SIG-M5 treated with dmso at 0.1 percent for 504 hours (cell line): ENCODE data around the gene OR10G7.
A peak's percentile ranks its signal among the peaks of the same experiment; 100 is the strongest.

ENCODE experiments used
- DNase-seq: peaks from one replicate; lab custom pipeline; 2025; ENCODE audit not compliant: unreplicated experiment; lab: John Stamatoyannopoulos, UW

The OR10G7 gene, protein sequence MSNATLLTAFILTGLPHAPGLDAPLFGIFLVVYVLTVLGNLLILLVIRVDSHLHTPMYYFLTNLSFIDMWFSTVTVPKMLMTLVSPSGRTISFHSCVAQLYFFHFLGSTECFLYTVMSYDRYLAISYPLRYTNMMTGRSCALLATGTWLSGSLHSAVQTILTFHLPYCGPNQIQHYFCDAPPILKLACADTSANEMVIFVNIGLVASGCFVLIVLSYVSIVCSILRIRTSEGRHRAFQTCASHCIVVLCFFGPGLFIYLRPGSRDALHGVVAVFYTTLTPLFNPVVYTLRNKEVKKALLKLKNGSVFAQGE

DNA sequence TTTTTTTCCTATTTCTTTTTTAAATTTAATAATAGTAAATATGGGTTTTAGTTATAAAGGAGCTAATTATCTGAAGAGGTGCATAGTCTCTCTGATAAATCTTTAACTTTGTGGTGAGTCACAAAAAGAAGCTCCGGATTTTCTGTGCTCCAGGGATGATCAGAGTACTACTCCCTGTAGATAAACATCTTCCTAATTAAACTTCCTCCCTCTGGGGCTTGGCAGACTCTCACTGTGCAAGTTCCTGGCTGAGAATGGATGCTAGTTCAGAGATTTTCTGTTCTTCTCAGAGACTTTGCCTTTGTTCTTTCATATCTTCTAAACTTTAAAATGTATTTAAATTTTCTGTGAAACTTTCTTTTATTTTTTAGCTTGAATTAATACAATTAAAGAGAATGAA lies at the start of gene OR10G7:
Gene OR10G7 (minus strand): TSS at position 72 of the 400 bp plus-strand sequence. CDS start 2,324 bp downstream, outside the sequence.
- no peak for DNase-seq

DNA sequence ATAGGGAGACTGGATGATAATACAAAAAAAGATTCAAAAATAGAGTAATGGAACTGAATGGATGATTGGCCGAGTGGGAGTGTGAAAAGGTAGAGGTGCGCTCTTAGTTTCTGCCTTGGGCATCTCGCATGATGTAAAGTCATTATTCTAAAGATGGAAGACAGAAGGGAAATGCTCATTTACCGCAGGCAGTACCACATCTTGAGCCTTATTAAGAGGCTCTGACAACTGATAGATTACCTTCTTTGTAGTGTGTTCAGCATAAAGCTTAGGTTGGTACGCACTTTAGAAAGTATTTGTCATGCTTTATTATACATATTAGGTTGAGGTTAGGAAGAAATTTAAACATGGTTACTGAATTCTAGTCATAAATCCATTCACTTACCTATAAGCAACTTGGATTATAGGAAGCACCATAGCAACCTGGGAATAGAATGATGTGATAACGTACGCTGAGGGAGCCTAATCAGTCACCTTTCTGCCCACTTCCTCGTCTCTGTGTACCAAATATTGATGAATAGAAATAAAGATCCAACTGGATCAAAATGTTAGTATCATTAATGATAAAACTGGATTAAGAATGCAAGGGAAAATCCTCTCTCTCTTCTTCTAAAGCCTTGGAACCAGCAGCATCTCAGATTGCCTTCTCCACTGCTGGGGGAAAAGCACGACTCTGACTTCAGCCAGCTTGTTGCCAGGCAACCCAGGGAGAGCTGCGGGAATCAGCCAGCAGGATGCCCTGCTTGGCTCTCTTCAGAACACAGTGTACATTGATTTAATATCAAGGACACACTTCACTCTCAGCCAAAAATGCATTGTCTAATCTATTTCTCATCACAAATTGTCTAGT lies 45.1 kb upstream of the OR10G7 start:
- DNase-seq: no peak

DNA sequence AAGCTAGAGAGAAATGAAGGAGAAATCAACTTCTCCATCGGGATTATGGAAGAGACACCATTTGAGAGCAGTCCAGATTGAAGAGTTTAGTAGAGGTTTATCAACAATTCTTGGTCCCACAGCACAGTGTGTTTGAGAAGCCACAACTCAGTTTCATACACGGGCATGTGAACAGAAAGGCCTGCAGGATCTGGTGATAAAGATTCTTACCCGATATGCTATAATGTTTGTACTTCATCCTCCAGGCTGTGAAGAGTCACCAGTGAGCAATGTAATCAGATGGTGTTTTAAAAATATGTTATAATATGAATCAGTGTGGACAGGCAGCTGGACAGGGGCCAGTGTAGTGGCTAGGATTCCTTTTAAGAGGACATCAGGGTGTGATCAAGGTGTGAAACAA lies 44.5 kb upstream of the OR10G7 start:
- no peak for DNase-seq

DNA sequence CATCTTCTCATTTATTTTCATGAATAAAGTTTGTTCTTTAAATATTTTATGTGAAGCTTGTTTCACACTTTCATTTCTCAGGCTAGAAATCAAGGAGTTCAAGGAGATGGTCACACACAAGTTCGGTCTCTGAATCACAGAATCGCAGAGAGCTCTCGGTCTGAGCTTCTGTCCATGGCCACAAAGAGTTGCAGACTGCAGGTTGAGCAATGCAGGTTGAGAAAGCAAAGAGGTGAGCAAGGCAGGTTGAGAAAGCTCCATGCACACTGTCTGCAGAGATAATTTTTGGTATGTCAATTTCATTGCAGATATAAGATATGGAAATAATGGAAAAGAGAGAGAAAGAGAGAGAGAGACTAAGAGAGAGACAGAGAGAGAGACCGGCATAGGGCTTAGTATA lies 41.2 kb upstream of the OR10G7 start:
- no peak for DNase-seq

DNA sequence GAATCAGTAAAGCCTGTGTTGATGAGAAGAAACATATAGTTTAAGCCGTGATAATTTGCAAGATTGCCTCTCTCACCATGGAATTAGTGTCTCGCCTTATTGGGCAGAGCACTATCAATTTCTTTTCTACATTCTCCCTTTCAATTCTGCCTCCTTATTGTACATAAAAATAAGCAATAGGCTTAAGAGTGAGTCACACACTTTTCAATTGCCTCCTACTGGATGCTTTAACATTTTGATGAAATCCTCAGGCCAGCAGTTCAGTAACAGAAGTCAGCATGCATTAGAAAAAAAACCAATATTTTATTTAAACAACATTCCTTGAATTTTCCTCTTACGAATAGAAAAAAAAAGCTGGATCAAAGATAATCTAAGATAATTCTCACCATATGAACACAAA lies 40.4 kb upstream of the OR10G7 start:
- DNase-seq: no peak

DNA sequence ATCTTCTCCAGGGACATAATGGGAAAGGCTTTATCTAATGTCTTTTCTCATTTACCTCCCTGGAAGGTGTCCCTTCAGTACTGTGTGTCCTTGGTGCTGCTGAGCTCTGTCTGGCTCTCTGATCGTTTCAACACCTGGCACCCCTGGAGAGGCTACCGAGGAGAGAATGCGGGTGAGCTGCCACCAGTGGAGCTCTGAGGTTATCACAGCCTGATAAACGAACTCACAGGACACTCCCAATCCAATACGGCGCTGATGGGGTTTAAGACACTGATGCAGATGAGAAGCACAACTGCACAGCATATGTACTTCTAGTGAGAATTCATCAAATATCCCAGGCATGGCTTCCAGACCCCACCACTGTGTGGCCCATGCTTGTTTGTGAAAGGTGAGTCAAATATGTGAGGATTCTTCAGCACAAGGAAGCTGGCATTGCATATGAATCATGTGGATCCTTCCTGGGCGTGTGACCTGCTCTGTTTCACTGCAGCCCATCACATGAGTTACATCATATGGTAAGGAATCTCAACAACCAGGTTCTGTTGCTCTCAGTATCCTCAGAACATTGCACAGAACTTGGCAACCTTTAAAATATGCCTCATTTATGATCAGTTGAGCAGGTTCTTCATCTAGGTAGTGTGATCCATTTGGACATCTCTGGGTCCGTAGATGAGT lies 39.3 kb upstream of the OR10G7 start:
- DNase-seq: no peak

DNA sequence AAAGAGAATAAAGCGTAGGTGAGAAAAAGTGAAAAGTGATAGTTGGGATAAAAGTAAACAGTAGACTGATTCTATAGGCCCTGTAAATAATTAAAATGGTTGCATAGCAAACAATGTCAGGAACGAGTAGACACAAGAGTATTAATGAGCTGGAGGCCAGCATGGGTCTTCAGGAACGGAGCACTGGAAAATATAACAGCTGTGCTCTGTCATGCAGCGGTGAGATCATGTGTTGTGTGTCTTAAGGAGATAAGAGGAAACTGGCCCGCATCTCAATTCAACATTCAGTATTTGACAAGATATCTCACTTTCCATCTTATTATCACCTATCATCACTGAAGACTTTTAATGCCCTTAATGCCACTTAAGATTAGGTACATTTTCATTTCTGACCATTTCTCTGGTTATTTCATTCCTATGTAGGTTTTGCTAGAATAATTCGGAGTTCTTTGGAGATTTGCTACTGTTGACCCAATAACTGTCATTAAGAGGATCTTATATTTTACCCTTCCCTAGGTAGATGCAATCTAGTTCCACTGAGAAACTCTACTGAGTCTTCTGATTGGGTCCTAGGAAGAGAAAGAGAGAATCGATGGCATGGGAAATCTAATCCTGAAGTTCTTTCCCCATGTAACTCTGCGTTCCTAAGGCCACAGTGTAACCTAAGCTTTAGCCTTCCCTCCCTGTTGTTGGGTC lies 38.7 kb upstream of the OR10G7 start:
- DNase-seq: no peak

DNA sequence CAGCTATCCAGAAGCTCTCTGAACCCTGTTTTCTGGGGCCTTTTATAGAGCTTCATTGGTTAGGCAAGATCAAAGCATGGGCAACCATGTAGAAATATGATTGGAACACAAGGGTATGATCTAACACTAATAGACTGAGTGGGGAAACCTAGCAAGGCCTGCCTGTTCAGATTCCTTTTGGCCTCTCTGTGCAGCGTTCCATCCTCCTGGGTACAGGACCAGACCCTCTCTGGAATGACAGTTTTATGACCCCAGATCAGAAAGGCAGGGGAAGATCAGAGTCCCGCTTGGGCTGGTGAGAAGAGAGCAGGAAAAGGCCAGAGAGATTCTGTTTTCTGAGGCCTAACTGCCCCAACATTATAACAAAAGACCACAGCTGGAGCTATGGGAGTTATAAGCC lies 37.5 kb upstream of the OR10G7 start:
- no peak for DNase-seq

DNA sequence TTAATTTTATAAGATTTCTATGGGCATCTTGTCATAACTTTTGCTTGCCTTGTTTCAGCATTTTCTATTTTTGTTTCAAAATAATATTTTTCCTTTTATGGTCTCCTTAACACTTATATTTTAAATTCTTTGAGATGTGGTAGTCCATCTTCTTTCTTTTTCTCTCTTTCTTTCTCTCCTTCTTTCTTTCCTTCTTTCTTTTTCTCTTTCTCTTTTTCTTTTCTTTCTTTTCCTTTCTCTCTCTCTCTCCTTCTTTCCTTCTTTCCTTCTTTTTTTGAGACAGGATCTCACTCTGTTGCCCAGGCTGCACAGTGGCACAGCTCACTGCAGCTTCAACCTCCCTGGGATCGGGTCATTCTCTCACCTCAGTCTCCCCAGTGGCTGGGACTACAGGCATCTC lies 36.1 kb upstream of the OR10G7 start:
- DNase-seq: no peak

DNA sequence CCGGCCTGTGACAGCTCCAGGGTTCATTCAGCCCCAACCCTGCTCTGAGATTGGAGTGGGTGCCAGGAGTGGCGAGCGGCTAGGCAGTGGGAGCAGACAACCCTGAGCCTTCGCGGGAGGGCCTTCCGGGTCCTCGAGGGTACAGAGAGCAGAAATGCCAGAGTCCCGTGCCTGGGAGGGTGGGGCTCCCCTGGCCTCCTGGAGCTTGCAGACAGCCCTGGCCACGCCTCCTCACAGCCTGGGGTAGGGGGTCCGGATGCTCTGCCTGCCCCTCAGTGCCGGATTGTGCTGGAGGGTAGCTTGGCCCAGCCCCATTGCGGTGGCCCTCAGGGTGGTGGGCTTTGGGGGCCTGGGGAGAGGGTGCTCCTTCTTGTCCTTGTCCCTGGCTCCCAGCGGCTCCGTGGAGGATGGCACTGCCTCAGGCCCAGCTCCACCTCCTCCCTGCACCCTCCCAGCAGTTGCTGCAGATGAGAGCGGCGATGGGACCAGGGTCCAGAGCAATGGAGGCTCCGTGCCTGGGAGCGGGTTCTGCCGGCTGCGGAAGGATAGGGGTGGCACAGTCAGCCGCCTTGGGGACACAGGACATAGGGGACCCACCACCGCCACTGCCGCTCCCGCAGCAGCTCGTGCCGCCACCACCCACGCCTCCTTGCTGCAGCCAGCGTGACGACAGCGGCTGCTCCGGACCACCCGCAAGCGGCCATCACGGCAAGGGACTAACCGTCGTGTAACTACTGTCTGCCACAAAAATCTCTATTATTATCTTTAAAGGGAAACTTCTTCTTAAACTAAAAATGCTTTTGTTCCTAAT lies 34.9 kb upstream of the OR10G7 start:
- no peak for DNase-seq

DNA sequence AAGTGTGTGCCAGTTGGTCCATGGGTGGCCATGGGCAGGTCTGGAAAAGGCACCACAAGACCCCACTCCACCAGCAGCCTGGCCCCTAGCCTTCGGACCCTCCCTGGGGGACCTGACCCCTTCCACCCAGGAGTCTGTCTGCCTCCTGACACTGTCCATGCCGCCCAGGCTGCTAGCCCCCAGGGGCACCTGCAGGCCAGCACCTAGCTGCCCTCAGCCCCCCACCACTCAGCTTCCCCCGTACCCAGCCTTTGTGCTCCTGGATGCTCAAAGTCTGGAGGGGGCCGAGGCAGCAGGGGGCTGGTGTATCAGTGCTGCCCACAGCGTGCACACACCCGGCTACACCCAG lies 34.3 kb upstream of the OR10G7 start:
- DNase-seq: no peak

DNA sequence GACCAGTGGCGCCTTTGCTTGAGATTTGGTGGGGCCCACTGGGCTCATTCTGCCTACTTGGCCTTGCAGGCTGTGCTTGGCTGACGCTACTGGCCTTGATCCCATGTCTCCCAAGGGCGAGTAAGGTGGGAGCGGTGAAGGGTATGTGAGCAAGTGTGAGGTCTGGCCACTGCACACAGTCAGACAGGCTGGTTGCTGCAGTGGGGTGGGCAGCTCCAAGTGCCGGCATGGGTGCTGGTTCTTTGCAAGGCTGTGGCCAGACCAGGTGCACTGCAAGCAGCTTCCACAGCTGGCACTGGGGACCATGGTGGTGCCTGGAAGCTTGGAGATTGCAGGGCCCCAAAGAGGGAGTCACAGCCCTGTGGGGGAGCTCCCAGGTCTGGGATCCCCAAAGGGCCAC lies 33.4 kb upstream of the OR10G7 start:
- DNase-seq: no peak

DNA sequence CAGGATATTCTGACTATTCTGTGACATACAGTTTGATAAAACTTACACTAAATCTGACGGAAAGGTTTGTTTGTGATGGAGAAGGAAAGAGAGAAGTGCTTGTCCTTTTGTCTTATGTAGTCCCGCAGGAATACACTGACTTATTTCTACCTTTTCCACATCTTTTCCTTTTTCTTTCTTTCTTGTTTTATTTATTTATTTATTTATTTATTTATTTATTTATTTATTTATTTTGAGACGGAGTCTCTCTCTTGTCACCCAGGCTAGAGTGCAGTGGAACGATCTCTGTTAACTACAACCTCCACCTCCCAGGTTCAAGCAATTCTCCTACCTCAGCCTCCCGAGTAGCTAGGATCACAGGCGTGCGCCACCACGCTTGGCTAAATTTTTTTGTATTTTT lies 31.0 kb upstream of the OR10G7 start:
- no peak for DNase-seq

DNA sequence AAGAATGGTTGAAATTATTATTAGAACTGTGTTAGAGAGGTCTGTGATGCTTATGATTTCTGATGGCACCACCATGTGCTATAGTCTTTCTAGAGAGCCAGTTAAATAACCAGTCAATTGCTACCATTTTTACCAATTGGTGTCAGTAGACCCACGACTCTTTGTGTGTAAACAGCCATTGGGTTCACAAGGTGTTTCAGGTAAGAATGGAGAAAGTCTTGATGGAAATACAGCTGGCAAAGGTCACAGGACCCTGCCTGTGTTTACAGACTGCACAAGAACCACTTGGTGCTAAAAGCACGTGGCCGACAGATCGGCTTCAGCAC lies 30.5 kb upstream of the OR10G7 start:
- no peak for DNase-seq

DNA sequence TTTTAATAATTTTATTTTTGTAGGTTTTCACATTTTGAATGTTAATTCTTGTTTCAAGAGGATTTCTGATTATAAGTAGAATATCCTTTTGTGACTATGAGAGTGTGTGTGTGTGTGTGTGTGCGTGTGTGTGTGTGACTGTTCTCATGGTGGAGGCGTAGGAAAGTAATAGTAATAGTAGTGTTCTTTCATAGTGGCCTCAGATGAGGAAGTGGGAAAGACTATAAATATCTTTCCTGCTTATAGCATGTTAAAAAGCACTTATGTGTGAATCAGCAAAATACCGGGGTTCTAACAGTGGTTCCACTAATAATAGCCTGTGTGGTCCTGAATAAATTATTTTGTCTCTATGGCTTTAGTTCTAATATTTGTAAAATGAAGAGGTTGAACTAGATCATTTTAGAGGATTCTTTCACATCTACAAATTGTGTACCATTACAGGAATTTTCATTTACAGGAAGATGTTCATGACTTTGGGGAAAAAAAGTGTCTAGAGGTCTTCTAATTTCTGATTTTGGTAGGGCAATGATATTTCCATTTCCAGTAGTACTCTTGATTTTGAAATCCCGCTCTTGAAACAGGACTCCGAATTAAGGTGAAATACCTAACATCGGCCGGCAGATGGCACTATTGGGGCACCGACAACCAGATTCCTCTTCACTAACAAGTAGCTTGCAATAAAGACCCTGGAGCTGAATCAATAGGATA lies 29.9 kb upstream of the OR10G7 start:
- DNase-seq: peak; percentile 80

DNA sequence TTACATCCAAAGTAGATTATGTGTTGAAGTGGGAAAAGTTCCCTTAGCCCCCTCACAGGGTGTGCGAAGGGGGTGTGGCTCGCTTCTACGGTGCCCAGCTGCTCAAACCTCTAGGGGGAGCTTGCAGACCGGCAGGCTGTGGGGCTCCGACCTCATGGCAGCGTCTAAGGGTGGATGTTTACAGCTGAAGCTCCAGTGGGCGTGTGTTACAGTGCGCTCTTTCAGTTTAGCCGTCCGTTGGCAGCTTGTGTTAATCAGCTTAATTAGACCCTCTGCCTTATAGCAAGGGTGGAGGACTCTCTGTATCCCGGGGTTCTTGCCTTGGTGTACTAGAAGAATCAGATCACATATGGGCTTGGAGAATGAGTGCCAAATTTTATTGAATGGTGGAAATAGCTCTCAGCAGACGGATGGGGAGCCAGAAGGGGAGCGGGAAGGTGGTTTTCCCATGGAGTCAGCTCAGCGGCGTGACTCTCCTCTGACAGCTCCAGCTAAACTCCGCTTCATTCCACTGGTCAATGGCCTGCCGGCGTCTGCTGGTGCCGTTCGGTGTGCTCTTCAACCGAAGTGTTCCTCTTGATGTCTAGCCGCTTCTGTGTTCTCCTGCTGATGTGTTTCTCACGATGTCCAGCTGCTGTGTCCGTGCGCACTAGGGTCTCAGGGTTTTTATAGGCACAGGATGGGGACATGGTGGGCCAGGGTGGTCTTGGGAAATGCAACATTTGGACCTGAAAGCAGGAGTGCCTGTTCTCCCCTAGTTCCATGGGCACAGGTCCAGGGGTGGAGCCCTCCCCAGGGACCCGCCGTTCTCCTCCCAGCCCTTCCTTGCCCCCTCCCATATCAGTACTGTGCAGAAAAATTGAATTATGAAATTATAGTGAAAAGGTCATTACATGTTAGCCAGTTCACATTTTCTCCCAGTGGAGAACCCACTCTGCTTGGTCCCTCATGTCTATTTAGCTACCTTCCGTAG lies 28.6 kb upstream of the OR10G7 start:
- peak; percentile 75 for DNase-seq

DNA sequence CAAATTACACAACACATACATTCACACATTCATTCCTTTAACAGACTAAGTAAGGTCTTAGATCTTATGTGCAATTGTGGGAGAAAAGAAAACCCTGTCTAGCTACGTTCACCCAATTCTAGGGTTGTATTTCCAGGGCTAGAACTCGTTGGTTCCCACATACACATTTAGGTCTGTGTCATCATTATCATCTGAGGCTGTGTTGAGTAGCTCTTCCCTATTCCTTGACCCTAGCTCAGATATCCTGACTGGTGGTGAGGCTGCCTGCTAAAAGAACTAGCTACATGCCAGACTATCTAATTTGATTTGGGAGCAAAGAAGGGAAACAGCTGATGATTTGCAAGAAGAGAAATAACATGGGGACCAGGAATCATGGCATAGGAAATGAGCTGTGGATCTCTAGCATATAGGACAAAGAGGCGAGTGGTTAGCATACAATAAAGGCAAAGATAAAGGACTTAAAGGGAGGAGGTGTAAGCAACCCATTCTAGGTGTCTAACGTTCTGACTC lies 27.5 kb upstream of the OR10G7 start:
- no peak for DNase-seq

DNA sequence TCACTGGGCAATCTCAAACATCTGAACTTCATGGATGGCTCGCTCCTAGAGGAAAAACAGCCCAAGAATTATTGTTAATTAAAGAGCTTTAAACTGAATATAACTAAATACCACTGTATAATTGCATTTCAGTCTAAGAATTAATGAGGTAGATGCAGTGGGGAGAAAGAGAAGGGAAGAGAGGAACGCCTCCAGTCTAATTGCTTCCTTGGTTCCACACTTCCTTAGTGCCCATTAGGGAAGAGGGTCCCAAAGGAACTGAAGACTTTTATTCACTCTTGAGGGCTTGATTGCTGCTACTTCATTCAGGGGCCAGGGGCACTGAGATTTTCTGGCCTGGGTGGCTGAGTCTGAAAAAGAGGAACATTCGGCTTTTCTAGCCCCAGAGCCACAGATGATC lies 11.8 kb upstream of the OR10G7 start:
- no peak for DNase-seq

DNA sequence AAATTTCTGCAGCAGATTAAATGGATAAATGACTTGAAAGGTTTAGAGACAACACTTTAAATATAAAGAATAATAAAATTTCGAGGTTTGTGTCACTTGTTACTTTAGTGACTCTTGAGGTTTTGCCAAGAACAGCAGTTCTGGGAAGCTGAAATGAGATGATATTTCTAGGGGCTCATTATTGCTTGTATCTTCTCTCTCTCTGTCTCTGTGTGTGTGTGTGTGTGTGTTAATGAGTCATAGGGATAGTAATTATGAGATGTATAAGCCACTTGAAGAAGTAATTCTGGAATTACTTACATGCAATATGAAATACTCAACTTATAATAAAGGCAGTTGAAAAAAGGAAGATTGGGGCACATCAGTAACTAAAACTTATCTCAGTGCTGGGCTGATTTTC lies 9.6 kb upstream of the OR10G7 start:
- no peak for DNase-seq
